NB4 (cell line): ENCODE results near the gene DIS3L2.

Experiments
- MYC ChIP-seq: IDR thresholded peaks from 2 replicates; pipeline ENCODE4 v1.6.1; 2011; ENCODE audit warnings: low read depth, low read length
- POLR2A ChIP-seq: IDR thresholded peaks from 2 replicates; pipeline ENCODE4 v1.6.1; 2011; ENCODE audit warnings: mild to moderate bottlenecking; ENCODE audit not compliant: insufficient read length; ENCODE audit errors: extremely low read depth
- TF ChIP-seq, protein P1 (sequence below): IDR thresholded peaks from one replicate; pipeline ENCODE4 v1.5.1; 2012; ENCODE audit warnings: low read depth, low read length

DNA sequence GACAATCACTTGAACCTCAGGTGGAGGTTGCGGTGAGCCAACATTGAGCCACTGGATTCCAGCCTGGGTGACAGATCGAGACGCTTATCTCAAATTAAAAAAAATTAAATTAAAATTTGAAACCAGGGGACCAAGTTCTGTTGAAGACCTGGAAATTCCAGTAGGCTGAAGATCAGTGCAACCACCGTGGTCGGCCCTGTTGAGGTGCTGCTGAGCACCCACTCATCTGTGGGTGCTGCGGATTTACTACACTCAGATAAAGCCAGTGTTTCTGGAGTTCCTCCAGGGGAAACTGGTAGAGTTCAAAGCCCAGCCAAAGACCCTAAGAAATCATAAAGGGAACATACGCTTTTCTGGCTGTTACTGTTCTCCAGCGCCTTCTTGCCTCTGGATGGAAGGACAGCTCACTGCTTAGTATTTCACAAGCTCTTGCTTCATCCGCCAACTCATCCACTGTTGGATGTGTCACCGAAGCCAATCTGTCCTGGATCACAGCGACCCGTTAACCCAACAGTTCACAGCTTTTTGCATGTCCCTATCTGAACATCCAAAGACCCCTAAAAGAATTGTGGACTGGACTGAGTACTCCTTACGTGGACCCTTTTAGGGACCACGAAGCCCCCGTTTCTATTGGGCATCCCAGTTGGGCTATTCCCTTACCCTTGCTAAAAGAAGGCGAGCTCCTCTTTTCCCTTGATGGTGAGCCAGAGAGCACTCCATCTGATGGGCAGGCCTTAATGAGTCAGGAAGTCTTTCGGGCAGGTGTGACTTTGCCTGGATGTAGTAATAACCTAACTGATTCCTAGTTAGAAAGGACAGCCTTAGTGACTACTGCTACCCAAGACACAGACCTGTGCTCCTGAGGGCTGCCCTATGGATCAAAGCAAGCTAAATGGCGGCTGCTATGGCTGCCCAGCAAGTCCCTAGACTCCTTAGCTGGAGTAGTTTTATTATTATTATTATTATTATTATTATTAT, 411.0 kb downstream of the DIS3L2 start:
- TF ChIP-seq, protein P1, sequence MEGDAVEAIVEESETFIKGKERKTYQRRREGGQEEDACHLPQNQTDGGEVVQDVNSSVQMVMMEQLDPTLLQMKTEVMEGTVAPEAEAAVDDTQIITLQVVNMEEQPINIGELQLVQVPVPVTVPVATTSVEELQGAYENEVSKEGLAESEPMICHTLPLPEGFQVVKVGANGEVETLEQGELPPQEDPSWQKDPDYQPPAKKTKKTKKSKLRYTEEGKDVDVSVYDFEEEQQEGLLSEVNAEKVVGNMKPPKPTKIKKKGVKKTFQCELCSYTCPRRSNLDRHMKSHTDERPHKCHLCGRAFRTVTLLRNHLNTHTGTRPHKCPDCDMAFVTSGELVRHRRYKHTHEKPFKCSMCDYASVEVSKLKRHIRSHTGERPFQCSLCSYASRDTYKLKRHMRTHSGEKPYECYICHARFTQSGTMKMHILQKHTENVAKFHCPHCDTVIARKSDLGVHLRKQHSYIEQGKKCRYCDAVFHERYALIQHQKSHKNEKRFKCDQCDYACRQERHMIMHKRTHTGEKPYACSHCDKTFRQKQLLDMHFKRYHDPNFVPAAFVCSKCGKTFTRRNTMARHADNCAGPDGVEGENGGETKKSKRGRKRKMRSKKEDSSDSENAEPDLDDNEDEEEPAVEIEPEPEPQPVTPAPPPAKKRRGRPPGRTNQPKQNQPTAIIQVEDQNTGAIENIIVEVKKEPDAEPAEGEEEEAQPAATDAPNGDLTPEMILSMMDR, result no peak
- TF ChIP-seq MYC (no peak), POLR2A (no peak)
